ENCODE measurements around the gene CLEC4M.
A peak's percentile ranks its signal among the peaks of the same experiment; 100 is the strongest.

CLEC4M gene

DNA sequence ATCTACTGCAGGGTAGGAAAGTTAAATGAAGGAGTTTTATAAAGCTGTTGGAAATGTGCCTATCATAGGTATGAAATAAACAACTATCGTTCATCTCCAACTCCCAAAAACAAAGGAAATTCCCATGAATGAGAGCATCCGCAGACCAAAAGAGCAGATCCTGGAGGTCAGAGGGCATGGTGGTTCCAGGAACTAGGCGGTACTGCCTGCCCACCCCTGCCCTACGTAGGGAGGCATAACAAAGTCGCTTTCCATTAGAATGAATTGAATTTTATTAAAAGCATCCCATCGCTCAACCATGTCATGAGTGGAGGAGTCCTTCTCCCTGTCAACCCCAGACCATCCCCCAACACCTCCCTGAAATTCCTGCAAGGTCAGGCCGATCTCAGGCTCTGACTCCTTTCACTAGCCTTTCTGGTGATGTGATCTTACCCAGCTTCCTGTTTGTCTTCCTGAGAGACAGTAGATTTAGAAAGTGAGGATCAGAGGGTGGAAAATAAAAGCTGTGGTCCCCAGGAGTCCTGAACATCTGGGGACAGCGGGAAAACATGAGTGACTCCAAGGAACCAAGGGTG is at the start of gene CLEC4M:
Gene CLEC4M (plus strand): TSS at position 525 of the 575 bp plus-strand sequence. CDS start 24 bp downstream, at position 549.
- no peak for DNase-seq

- DNase-seq: no peak
Observed at GRCh38 chr19:7715671-7716070, 47.4 kb upstream of the CLEC4M start.

DNA sequence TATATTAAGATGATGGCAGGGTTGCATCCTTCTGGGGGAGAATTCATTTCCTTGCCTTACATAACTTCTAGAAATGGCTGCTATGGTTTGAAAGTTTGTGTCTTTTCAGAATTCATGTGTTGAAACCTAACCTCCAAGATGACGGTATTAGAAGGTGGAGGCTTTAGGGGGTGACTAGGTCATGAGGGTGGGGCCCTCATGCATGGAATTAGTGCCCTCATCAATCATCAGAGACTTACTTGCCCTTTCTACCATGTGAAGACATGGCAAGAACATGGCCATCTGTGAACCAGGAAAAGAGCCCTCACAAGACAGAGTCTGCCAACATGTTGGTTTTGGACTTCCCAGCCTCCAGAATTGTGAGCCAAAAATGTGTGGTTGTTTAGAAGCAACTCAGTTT is 46.3 kb upstream of the CLEC4M start:
- DNase-seq: no peak

GRCh38 chr19:7718668-7719067 is 44.4 kb upstream of the CLEC4M start:
- no peak for DNase-seq

- no peak for DNase-seq
Observed at GRCh38 chr19:7720351-7720750, 42.7 kb upstream of the CLEC4M start.

DNA sequence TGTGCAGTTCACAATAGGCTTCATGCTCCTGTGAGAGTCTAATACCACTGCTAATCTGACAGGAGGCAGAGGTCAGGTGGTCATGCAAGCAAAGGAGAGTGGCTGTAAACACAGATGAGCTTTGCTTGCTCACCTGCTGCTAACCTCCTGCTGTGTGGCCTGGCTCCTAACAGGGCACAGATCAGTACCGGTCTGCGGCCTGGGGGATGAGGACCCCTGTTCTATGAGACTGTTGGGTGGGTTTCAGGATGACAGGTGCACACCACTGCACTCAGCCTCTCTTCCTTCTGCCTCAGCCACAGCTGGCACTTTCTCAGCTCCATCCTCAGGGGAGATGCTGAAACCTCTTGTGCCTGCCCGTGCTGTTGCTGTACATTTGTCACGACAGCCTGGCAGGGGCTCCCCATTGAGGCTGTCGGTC is 40.8 kb upstream of the CLEC4M start:
- no peak for DNase-seq

DNA sequence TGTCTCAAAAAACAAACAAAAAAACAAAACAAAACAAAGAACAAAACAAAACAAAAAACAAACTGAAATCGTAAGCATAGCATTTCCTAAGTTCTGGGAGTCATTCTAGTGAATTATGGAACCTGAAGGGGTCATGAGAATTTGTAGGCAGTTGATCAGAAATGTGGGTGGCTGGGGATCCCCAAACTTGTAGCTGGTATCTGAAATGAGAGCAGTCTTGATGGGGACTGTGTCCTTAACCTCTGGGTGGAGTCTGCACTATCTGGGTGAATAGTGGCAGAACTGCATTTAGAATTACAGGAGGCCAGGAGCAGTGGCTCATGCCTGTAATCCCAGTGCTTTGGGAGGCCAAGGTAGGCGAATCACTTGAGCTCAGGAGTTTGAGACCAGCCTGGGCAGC is 37.3 kb upstream of the CLEC4M start:
- DNase-seq: no peak

GRCh38 chr19:7729211-7729610 is 33.8 kb upstream of the CLEC4M start:
- no peak for DNase-seq

DNA sequence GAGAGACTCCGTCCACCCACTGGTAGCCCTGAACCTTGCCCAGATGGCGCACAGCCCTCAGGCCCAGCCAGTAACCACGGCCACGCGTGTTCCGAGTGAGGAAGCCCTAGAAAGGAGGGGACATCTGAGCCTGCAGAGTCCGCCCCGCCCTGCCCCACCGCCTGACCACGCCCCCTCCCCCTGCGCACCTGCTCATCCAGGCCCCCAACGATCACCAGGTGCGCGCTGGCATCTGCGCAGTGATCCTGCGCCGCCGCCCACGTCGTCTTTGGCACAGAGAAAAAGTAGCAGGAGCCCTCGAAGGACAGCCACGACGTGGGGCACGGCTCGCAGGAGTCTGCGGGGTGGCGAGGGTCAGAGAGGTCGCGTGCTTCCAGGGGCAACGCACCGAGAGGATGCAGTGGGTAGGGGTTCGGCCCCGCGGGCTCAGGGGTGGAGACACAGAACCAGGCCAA is 33.2 kb upstream of the CLEC4M start:
- DNase-seq: no peak

- no peak for DNase-seq
Observed at GRCh38 chr19:7730286-7731217, 32.5 kb upstream of the CLEC4M start.

- no peak for DNase-seq
Observed at GRCh38 chr19:7731218-7731595, 31.8 kb upstream of the CLEC4M start.

DNA sequence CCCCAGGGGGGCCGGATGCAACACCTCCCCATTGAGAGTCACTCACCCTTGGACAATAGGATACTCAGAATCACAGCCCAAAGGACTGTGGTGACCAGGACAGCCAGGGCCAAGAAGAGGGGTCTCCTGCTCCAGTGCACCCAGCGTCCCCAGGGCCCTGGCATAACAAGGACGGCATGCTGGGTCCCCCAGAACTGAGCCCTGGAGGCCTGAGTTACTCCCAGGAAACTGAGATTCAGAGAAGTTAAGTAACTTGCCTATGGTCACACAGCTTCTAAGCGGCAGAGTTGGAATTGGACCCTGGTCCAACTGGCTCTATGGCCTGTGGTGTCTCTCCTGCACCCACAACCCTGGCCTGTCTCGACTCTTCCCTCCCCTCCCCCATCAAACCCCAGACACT is 31.4 kb upstream of the CLEC4M start:
- DNase-seq: no peak

DNA sequence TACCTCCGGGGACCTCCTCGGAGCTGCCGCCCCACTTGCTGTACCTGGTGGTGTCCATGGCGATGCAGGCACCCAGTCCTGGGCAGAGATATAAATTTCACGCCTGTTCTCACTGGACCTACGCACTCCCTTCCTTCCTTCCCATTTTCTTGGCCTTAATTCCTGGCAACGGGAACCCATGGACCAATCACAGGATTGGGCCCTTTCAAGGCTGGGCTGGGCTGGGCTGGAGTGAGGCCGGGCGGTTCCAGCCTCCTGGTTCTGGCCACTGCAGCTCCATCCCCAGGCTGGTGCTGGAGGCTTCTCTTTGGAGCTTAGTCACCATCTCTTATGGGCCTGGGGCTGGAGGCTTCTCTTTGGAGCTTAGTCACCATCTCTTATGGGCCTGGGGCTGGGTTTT is 31.0 kb upstream of the CLEC4M start, which contains the start of gene CLEC4G:
Gene CLEC4G (minus strand): TSS at position 66 of the 400 bp plus-strand sequence. CDS start 8 bp downstream, at position 58.
- no peak for DNase-seq

DNA sequence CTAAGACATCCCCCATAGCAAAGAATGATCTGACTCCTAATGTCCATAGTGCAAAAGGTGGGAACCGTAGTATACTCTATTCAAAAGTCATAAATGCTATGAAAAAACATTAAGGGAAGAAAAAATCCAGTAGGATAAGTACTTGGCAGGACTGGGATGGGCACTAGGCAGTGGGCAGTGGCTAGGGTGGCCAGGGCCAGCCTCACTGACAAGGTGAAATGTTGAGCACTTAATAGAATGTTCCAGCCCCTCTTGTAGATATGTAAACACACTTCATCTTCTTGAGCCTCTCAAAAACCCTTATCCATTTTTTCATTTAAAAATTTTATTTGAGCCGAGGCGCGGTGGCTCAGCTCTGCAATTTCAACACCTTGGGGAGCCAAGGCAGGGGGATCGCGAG is 29.7 kb upstream of the CLEC4M start:
- no peak for DNase-seq

- DNase-seq: no peak
Observed at GRCh38 chr19:7734220-7735203, 28.5 kb upstream of the CLEC4M start.

GRCh38 chr19:7736148-7736547 is 26.9 kb upstream of the CLEC4M start:
- DNase-seq: no peak

- DNase-seq: no peak
Observed at GRCh38 chr19:7737215-7737614, 25.8 kb upstream of the CLEC4M start.

- peak; percentile 41 for DNase-seq
Observed at GRCh38 chr19:7738023-7738422, 25.0 kb upstream of the CLEC4M start.

GRCh38 chr19:7739211-7739755 is 23.8 kb upstream of the CLEC4M start:
- DNase-seq: no peak

DNA sequence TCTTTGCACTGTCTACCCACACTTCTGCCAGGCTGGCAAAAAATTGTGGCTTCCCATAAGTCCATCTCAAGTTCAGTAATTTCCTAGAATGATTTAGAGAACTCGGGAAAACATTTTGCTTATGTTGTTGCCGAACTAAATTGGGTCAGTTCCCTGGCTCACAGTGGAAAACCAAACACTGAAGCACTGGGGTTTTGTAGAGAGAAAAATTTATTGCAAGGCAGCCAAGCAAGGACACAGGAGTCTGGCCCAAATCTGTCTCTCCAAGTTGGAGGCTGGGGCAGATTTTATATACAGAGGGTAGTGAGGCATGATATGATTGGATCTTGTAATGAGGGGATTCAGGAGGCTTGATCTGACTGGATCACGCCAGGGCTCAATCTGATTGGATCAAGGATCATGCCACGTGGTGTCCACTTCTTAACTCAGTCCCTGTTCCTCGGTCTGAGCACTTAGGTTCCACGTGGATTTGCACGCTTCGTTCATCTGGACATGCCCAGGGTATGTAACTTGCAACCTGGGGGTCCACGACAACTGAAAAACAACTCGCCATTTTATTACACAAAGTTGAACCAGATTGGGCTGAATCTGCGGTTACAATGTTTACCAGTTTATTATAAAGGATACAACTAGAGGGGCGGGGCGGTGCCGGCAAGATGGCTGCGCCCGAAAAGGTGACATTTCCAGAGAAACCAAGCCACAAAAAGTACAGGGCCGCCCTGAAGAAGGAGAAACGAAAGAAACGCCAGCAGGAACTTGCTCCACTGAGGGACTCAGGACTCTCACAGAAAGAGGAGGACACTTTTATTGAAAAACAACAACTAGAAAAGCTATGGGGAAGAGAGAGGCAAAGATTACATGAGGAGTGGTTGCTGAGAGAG is 23.0 kb upstream of the CLEC4M start:
- no peak for DNase-seq

- no peak for DNase-seq
Observed at GRCh38 chr19:7740682-7741054, 22.4 kb upstream of the CLEC4M start.

DNA sequence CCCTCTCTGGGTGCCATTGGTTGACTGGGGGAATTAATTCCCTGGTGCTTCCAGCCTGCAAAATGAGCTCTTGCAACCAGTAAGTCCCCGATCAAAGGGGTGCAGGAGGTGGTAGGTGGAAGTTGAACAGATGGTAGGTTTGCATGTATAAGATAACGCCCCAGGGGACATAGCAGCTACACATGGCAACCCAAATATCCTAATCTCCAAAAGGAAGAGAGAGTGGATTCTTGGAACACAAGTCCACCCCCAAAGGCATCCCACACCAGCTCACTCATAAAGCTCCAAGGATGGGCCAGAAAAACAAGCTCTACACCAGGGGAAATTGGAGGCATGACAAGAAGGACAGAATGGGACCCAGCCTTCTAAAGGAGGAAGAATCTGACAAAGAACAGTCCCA is 20.5 kb upstream of the CLEC4M start:
- no peak for DNase-seq

Data from stimulated activated naive CD4-positive, alpha-beta T cell treated with Interleukin-2 at 50 U/mL for 16 hours (primary cell).